Myocyte (in vitro differentiated cells): ENCODE data around the gene PKD1L1. TPM values are rescaled to one million over a fixed set of nuclear protein-coding genes. Genes with fewer than 3 reads are reported as not detected.

Experiments
- DNase-seq: peaks from one replicate; pipeline ENCODE4 v3.0.0-alpha.2; 2012; ENCODE audit warnings: low read depth
- total RNA-seq: library from RNA; depleted of rRNA; stranded (reverse); fragments of >200 nt; gene quantifications from 2 replicates; pipeline ENCODE4 v1.2.3, GENCODE V29; 2014

The PKD1L1 gene
- total RNA-seq, 1 donor from 2014 or later: 0.03 TPM

DNA sequence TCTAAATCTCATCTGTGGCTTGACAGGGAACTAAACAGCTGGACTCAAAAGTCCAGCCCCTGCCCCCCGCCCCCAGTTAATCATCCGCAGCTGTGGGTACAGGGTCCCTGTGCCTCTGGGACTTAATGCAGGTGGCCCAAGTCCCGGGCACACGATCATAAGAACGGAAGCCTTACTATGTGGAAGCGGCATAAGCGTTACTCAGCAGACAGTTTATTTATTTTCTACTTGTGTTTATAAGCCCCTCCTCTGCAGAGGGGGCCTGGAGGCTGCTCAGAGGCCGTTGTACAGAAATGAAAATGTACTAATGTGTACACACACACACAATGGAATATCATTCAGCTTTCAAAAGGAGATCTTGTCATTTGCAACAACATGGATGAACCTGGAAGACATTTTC lies 208.4 kb downstream of the PKD1L1 start:
- DNase-seq: no peak

DNA sequence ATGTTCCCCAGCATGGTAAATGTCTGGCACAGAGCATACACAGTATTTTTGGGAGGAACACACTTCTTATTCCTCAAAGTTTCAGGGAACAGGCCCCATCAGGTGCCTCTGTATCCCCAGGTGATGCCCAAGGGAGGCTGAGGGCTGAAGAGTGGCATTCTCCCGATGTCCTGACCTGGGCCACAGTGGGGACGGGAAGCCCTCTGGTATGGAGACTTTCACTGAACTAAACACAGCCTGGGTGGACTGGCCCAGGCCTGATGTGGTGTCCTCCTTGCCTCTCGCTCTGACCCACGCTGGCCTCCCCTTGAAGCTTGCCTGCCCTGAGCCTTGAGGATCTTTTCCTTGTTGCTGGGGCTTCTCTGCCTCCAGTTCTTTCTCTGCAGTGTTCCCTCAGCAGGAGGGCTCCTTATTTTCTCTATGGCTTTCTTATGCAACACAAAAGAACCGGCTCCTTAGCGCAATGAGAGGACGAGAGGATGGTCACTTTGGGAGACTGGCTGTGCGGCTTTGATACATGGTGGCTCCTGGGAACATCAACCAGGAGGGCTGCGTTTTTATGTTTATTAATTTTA lies 208.9 kb downstream of the PKD1L1 start:
- DNase-seq: no peak

DNA sequence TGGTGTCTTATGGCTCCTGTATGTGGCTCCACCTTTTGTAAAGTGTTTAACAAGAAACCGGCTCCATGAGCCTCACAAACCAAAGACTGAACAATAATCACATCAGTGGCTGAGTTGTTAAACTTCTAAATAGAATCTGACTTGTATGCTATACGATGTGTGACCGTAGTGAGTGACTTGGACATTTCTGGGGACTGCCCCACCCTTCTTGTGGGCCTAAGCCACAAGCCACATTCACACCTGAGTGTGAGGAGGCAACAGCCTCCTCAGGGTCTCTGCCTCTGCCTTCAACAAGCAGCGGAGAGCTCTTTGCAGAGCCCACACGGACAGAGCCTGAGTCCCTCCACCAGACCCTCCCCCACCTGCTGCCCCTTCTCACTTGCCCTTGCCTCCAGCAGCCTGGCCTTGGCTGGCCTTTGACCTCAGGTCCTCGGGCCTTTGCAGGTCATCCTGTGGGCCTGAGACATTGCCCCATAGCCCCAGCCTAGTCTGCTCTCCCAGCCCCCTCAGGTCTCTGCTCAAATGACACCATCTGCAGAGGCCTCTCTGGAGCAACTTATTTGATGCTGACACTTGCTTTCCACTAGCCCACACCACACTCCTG lies 209.6 kb downstream of the PKD1L1 start:
- DNase-seq: no peak

DNA sequence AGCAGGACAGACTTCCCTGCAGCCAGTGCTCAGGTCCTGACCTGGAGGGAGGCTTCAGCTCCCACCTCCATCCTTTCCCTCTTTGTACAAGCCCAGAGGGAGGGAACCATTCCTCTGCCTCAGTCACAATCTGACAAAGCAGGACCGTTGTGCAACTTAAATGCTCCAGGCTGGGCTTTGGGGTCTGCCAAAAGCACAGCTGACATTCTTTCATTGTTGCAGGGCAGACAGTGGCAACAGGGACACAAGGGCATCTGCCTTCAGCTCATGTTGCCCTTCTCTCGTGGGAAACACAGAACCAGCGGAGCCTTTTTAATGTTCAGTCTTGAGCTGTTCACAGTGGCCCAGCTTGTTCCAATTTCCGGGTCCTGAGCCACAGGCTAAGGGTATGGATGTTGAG lies 210.7 kb downstream of the PKD1L1 start:
- DNase-seq: peak; percentile 75

DNA sequence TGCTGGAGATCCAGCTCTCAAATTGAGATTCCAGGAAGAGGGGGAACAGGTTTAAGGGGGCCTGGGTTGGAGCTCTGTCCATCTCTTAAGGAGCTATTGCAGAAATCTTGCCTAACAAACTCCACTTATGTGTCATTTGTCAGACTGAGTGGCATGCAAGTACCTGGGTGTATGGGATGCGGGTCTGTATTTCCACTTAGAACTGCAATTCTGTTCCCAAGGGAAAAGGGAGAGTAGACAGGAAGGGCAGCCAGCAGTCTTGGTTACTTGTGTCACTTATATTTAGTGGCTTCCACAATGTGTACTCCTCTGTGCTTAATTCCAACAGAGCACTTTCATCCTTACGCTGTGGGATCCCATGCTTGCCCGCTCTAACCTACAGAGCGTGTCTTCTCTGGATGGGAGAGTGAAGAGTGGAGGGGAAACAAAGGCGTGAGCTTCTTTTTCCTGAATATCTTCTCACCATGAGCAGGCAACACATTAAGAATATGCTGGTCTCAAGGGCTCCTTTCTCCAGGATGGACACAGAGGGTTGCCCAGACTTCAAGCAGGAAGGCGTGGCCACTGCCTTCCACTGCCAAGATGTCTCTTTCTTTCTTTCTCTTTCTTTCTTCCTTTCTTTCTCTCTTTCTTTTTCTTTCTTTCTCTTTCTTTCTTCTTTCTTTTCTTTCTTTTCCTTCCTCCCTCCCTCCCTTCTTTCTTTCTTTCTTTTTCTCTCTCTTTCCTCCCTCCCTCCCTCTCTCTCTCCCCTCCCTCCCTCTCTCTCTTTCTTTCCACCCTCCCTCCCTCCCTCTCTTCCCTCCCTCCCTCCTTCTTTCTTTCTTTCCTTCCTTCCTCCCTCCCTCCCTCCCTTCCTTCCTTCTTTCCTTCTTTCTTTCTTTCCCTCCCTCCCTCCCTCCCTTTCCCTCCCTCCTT lies 212.6 kb downstream of the PKD1L1 start:
- DNase-seq: no peak

DNA sequence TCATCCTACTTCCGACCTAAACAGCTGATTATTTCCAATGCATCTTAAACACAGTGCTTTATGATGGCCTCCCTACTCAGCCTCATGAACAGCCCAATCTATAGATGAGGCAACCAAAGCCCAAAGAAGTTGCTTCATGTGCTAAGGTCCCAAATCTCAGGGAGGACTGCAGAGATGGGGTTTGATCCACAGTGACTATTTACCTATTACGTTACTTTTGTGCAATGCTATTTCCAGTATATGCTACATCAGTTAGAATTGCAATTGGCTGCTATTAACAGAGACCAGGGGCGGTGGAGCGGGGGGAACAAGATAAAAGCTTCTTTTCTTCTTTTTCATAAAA lies 213.3 kb downstream of the PKD1L1 start:
- no peak for DNase-seq

DNA sequence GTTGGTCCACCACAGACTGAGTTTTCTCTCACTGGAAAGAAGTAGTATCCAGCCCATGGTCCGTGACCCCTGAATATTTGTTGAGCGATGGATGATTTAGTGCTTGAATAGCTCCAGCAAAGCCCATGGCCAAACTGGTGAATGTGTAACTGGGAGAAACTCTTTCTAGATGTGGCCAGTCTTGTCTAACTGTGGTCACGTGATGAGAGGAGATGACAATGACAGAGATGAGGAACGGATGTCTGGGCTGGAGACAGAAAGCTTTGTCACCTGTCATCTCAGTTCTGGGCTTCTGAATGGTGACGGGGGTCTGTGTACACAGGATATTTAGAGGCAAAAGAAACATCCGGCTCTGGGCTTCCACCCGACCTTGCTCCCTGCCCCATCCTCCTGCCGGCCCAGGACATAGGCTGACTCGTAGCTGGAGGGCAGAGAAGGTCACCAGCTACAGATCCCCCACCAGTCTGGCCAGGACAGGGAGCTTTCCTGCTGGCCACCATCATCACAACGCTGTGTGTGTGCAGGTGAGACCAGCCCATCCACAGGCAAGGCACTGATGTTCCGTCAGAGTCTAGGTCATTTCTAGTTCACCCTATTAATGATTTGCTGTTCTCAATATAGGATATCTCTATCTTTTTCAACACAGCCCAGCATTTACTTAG lies 213.8 kb downstream of the PKD1L1 start:
- no peak for DNase-seq

DNA sequence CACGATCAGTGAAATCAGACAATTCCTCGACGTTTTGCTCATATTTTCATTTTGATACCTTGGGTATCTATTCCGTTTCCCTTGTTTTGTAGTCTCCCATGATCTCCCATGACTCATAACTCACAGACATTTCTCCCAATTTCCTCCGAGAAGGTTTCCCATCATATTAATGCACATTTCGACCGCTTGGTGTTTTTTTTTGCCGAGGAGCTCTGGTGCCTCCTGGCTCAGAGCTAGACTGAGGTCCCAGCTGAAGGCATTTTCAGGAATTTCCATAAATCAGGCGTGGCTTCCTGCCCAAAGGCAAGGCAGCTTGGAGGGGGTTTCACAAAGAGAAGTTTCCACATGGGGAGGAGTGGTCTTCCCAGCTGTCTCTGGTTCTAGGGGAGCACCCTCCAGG lies 218.1 kb downstream of the PKD1L1 start:
- DNase-seq: peak; percentile 49

DNA sequence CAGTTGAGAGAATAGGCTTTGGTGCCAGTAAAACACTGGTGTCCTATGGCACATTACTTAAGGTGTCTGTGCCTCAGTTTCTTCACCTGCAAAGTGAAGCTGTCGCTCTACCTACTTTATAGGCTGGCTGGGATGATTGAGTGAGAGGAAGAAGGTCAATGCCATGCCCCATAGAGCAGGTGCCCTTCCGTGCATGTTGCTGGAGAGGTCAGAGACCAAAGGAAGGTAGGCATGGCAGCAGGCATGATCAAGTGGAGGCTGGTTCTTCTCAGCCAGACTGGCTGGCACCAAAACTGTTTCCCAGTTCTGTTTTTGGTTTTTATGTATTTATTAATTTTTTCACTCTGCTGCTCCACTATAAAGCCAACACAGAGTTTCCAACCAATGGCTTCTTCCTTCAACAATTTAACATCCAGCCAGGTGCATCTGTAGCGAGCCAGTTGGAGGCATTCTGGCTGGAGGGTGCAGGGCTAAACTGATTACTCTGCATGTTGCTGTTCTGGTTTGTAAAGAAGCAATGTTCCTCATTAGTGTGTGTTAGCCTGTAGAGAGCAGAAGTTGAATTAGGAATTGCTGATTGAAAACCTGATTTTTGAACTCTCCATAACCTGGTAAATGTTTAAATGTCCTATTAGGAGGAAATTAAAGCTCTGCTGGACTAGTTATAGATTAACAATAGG lies 222.1 kb downstream of the PKD1L1 start:
- DNase-seq: no peak

DNA sequence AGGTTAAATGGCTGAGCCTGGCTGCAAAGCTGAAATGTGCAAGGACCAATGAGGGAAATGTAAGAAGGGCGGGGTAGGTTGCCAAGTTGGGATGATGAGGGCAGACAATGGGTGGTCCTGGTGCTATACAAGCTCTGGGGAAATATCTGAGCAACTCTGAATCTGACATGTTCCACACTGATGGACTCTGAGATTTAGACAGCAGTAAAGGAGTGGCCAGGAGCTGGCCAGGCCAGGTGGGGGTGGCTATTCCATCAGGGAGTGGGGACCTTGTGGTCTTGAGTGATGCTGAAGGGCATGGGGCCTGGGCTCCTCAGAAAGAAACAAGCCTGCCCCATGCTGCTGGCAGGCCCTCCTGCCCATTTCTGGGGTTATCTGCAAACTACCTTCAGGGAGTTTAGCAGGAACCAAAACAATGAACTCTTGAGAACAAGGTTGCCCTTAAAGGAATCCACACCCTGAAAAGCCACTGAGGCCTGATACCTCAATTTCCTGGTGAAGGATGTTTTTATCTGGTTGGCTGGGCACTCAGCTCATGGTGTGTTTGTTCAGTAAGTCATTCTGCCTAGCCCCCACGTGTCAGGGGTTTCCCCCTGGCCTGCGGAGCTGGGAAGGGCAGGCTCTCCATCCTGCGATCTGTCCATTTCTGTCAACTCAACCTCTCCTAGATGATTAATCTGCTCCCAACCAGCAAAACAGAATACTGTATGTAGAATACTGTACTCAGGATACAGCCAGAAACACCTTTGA lies 223.1 kb downstream of the PKD1L1 start:
- DNase-seq: no peak

Other genes starting within 250 kb of the PKD1L1 start
- 47.0 and 73.0 TPM in 2 replicates for gene HUS1, start 31.1 kb upstream of the PKD1L1 start, total RNA-seq
- 0.32 TPM in 1 of 2 replicates, not detected in the other for gene SUN3, start 80.6 kb upstream of the PKD1L1 start, total RNA-seq
- 0.83 and 1.1 TPM in 2 replicates for gene C7orf57, start 87.1 kb upstream of the PKD1L1 start, total RNA-seq
- 7.5 and 7.7 TPM in 2 replicates for gene UPP1, start 140.8 kb upstream of the PKD1L1 start, total RNA-seq
- gene ABCA13, start 223.0 kb upstream of the PKD1L1 start, total RNA-seq: 1.7 and 2.4 TPM in 2 replicates